ENCODE data around the gene LIAS. TPM values are rescaled to one million over a fixed set of nuclear protein-coding genes. Genes with fewer than 3 reads are reported as not detected.
"Not testable (repeated sequence)": the region's sequence is repeated elsewhere in the genome, so short reads cannot be mapped to it uniquely, and the experiment has no call there.

LIAS gene
- total RNA-seq, 2 experiments from 2014 or later, result 14.2 to 14.5 TPM

DNA sequence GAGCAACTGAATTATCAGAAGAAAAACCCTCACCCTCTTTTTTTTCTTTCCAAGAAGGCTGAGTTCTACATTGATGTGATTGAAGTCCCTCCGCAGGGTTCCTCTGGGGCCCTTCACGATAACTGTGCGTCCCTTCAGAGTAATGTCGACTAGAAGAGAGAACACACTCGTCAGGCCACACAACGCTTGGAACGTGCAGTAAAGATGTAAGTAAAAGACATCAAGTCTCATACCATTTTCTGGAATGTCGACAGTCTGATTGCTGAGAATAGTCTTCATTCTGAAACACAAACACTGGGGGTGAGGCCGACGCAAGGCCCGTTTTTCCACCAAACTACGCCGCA, 723 bp upstream of the LIAS start:
- H3K9me3 Mint-ChIP-seq, H3K27me3 Mint-ChIP-seq, DNase-seq, POLR2A ChIA-PET: not testable (repeated sequence)
- Mint-ChIP-seq H3K4me1 (peaks cover 50% of the 10 kb centered on the region), H3K27ac (peak overlapping the region; percentile 100), H3K4me3 (peak overlapping the region; percentile 98), H3K36me3 (ENCODE audit: low read depth) (peaks cover 43% of the 10 kb centered on the region)
- CTCF ChIA-PET, result interaction anchor here (0.8 to 6.5 kb wide), 2 partner anchors 11 to 483 kb away, joined by 3 to 31 read pairs; no protein-coding TSS in a partner anchor

- Mint-ChIP-seq H3K27ac (no peak overlapping the region), H3K36me3 (ENCODE audit: low read depth) (peaks cover 14% of the 10 kb centered on the region), H3K4me1 (peaks cover 23% of the 10 kb centered on the region), H3K27me3 (no peaks in the 10 kb centered on the region), H3K9me3 (no peaks in the 10 kb centered on the region), H3K4me3 (no peak overlapping the region)
- no peak for DNase-seq
- POLR2A ChIA-PET, result no interaction called here
- CTCF ChIA-PET, result interaction anchor here (1.3 kb wide), 2 partner anchors 10 to 134 kb away, joined by 3 to 4 read pairs; no protein-coding TSS in a partner anchor
These were observed 6.1 kb downstream of the LIAS start for GRCh38 chr4:39464886-39465501.

GRCh38 chr4:39466747-39467146, 7.9 kb downstream of the LIAS start:
- POLR2A ChIA-PET, result no interaction called here
- peaks cover 11% of the 10 kb centered on the region for H3K4me1 Mint-ChIP-seq
- no peaks in the 10 kb centered on the region for H3K9me3 Mint-ChIP-seq
- CTCF ChIA-PET, result interaction anchor here (0.6 kb wide), 2 partner anchors 167 to 311 kb away, joined by 3 to 6 read pairs; no protein-coding TSS in a partner anchor
- H3K36me3 Mint-ChIP-seq (ENCODE audit: low read depth), result peaks cover 19% of the 10 kb centered on the region
- no peak overlapping the region for H3K27ac Mint-ChIP-seq
- no peak overlapping the region for H3K4me3 Mint-ChIP-seq
- DNase-seq, result no peak
- no peaks in the 10 kb centered on the region for H3K27me3 Mint-ChIP-seq

- CTCF ChIA-PET, result no interaction called here
- Mint-ChIP-seq H3K27me3 (no peaks in the 10 kb centered on the region), H3K9me3 (no peaks in the 10 kb centered on the region), H3K4me1 (peaks cover 11% of the 10 kb centered on the region), H3K36me3 (ENCODE audit: low read depth) (peaks cover 19% of the 10 kb centered on the region), H3K4me3 (no peak overlapping the region), H3K27ac (no peak overlapping the region)
- POLR2A ChIA-PET, result no interaction called here
- no peak for DNase-seq
These were observed 8.6 kb downstream of the LIAS start for GRCh38 chr4:39467464-39467863.

- H3K4me1 Mint-ChIP-seq, result peaks cover 9% of the 10 kb centered on the region
- no peaks in the 10 kb centered on the region for H3K9me3 Mint-ChIP-seq
- POLR2A ChIA-PET, result interaction anchor here (0.6 kb wide), 1 partner anchor 567 kb away, joined by 3 read pairs; no protein-coding TSS in a partner anchor
- no peak overlapping the region for H3K4me3 Mint-ChIP-seq
- CTCF ChIA-PET, result interaction anchor here (0.5 to 2.5 kb wide), 12 partner anchors 9 to 850 kb away, joined by 3 to 31 read pairs (median 4); partner anchors contain the start of genes LIAS and RPL9
- H3K36me3 Mint-ChIP-seq (ENCODE audit: low read depth), result peaks cover 12% of the 10 kb centered on the region
- H3K27me3 Mint-ChIP-seq, result no peaks in the 10 kb centered on the region
- DNase-seq, result peak; percentile 25
- peak overlapping the region; percentile 65 for H3K27ac Mint-ChIP-seq
These were observed 10.7 kb downstream of the LIAS start for GRCh38 chr4:39469429-39470077.

- Mint-ChIP-seq H3K4me1 (peaks cover 7% of the 10 kb centered on the region), H3K27me3 (no peaks in the 10 kb centered on the region)
- POLR2A ChIA-PET, result interaction anchor here (0.6 kb wide), 1 partner anchor 568 kb away, joined by 3 read pairs; no protein-coding TSS in a partner anchor
These were observed 11.5 kb downstream of the LIAS start for GRCh38 chr4:39470402-39470801.

DNA sequence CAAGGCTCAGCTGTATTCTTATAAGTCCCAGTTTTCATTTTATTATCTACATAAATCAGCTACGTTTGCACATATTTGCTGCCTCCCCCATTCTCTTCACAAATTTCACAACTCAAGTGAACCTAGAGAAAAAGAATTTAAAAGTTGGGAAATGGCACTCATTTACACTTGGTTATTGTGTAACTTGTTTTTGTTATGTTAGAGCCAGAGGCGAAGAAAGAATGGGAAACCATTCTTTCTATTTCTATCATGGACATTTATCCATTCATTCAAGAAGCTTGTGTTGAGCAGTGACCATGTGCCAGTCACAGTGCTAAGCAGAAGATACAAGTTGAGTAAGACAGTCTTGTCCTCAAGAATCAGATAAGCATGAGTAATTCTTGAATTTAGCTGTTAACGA, 13.5 kb downstream of the LIAS start:
- CTCF ChIA-PET, result interaction anchor here (0.8 to 1.5 kb wide), 2 partner anchors 11 to 506 kb away, joined by 3 to 5 read pairs; partner anchors contain the start of gene PDS5A
- DNase-seq, result no peak
- Mint-ChIP-seq H3K27ac (no peak overlapping the region), H3K27me3 (no peaks in the 10 kb centered on the region), H3K36me3 (ENCODE audit: low read depth) (peaks cover 5% of the 10 kb centered on the region), H3K4me3 (no peak overlapping the region), H3K4me1 (peaks cover 7% of the 10 kb centered on the region), H3K9me3 (no peaks in the 10 kb centered on the region)
- POLR2A ChIA-PET, result no interaction called here

More at GRCh38 chr4:39470402-39470801, 11.5 kb downstream of the LIAS start:
- H3K27ac Mint-ChIP-seq, result no peak overlapping the region
- H3K9me3 Mint-ChIP-seq, result no peaks in the 10 kb centered on the region
- CTCF ChIA-PET, result interaction anchor here (1.2 to 2.5 kb wide), 2 partner anchors 12 to 18 kb away, joined by 3 to 31 read pairs; partner anchors contain the start of genes LIAS and RPL9
- no peak for DNase-seq
- peaks cover 5% of the 10 kb centered on the region for H3K36me3 Mint-ChIP-seq (ENCODE audit: low read depth)
- no peak overlapping the region for H3K4me3 Mint-ChIP-seq

DNA sequence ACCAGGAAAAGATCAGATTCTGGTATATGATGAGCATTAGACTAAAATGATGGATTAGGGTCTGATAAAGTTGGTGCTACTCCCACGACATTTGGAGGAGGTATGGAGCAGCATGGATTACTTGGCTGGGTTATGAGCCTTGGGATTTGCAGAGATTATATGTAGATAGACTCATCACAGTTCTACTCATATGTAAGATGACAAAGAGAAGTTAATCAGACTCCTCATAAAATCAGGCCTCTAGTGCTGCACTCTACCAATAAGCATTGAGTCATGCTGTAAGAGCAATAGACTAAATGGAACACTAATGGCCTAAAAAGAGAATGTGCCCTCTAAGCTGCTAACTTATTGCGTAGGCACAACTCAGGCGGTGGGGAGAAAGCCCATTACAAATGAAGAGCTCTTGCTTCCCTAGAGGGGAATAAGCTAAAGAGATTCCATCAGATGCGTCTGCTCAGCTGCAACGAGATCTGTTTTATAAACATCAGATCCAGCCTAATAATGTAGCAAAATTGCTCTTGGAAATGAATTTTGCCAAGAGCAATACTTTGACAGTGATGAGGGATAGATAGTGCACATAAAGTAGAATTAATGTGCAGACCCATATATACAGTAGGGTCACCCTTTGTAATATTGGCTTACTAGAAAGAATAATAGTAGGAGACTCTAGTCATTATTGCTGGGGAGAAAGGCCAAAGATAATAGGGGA, 17.5 kb downstream of the LIAS start:
- no peak overlapping the region for H3K27ac Mint-ChIP-seq
- CTCF ChIA-PET, result no interaction called here

GRCh38 chr4:39480251-39480650, 21.4 kb downstream of the LIAS start:
- Mint-ChIP-seq H3K9me3 (no peaks in the 10 kb centered on the region), H3K27ac (no peak overlapping the region), H3K4me3 (no peak overlapping the region), H3K36me3 (ENCODE audit: low read depth) (no peaks in the 10 kb centered on the region), H3K27me3 (no peaks in the 10 kb centered on the region), H3K4me1 (no peaks in the 10 kb centered on the region)
- DNase-seq, result no peak
- POLR2A ChIA-PET, result no interaction called here
- CTCF ChIA-PET, result no interaction called here

More for the DNA sequence above, 17.5 kb downstream of the LIAS start:
- no peaks in the 10 kb centered on the region for H3K4me1 Mint-ChIP-seq
- H3K36me3 Mint-ChIP-seq (ENCODE audit: low read depth), result no peaks in the 10 kb centered on the region
- H3K4me3 Mint-ChIP-seq, result no peak overlapping the region
- H3K27me3 Mint-ChIP-seq, result no peaks in the 10 kb centered on the region
- no peak for DNase-seq
- POLR2A ChIA-PET, result no interaction called here
- H3K9me3 Mint-ChIP-seq, result no peaks in the 10 kb centered on the region

DNA sequence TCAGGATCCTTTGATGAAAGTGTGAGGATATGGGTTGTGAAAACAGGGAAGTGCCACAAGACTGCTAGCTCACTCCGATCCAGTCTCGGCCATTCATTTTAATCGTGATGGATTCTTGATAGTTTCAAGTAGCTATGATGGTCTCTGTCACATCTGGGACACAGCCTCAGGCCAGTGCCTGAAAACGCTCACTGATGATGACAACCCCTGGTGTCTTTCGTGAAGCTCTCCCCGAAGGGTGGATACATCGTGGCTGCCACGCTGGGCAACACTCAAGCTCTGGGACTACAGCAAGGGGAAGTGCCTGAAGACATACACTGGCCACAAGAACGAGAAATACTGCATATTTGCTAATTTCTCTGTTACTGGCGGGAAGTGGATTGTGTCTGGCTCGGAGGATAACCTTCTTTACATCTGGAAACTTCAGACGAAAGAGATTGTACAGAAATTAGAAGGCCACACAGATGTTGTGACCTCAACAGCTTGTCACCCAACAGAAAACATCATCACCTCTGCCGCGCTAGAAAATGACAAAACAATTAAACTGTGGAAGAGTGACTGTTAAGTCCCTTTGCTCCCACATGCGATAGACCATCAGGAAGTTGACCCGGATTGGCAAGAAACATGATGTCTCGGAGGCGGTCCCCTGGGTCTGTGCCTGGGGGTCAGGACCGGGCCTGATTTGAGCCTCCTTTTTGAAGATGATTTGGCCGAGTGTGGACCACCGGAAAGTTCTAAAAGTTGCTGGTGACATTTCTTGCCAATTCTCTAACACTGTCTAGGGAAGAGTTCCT, 22.2 kb downstream of the LIAS start:
- ChIA-PET POLR2A (no interaction called here), CTCF (interaction anchor here (0.8 to 1.4 kb wide), 3 partner anchors 12 to 455 kb away, joined by 3 to 5 read pairs (median 3); partner anchors contain the start of genes LIAS and RPL9)
- Mint-ChIP-seq H3K4me3 (no peak overlapping the region), H3K4me1 (no peaks in the 10 kb centered on the region), H3K9me3 (no peaks in the 10 kb centered on the region), H3K27me3 (no peaks in the 10 kb centered on the region), H3K27ac (no peak overlapping the region), H3K36me3 (ENCODE audit: low read depth) (no peaks in the 10 kb centered on the region)
- DNase-seq, result no peak

DNA sequence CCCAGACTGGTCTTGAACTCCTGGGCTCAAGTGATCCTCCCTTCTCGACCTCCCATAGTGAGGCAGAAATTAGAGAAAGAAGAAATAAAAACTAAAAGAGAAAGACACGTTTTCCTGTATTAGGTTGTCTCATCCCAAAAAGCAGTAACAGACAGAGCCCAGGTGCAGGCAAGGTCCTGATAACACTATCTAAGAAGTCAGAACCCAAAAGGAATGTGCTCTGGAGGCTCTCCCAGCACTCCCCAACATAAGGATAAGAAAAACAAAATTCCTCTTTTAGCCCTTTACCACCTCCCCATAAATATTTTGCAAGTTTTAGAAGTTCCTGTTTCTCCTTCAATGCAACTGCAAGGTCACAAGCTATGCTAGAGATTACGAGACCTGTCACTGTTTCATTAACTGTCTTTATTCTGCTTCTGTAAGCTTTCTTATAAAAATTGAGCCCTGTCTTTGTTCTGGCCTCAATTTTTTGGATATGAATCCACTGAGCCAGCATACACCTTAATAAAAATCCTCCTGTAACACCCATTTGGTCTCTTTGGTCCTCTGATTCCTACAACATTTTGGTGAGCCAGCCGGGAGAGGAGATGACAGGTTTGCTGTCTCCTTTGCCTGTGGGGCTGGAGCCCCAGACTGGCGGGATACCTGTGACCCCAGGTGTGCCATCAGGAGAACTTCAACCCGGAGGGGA, 25.9 kb downstream of the LIAS start:
- Mint-ChIP-seq H3K9me3 (no peaks in the 10 kb centered on the region), H3K36me3 (ENCODE audit: low read depth) (no peaks in the 10 kb centered on the region), H3K4me1 (no peaks in the 10 kb centered on the region), H3K27ac (no peak overlapping the region), H3K4me3 (no peak overlapping the region), H3K27me3 (no peaks in the 10 kb centered on the region)
- no peak for DNase-seq
- ChIA-PET POLR2A (no interaction called here), CTCF (interaction anchor here (1.2 kb wide), 1 partner anchor 491 kb away, joined by 3 read pairs; no protein-coding TSS in a partner anchor)

DNA sequence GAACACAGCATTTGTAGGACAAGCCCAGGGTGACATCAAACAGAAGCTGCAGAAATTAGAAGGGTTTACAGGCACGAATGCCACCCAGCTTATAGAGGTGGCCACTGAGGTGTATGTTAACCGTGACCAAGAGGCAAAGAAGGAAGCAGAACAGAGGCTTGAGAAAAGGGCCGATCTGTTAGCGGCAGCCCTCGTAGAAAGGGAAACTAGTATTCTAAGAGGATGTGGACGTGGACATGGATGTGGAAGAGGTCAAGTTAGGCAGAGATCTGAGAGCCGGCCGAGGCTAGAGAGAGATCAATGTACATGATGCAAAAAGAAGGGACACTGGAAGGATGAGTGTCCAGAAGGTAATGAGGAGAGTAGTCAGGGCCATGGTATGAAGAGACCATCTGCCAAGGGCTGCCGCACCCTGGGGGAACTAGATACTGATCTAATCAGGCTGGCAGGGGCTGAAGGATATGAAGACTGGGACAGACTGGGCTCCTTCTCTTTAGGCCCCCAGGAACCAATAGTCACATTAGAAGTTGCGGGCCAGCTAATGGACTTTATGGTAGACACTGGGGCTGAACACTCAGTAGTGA, 27.5 kb downstream of the LIAS start:
- CTCF ChIA-PET, result no interaction called here
- Mint-ChIP-seq H3K4me1 (no peaks in the 10 kb centered on the region), H3K9me3 (no peaks in the 10 kb centered on the region), H3K27ac (no peak overlapping the region), H3K4me3 (no peak overlapping the region), H3K36me3 (ENCODE audit: low read depth) (no peaks in the 10 kb centered on the region), H3K27me3 (no peaks in the 10 kb centered on the region)
- DNase-seq, result no peak
- POLR2A ChIA-PET, result no interaction called here

All from activated CD4-positive, alpha-beta T cell treated with anti-CD3 and anti-CD28 coated beads, Interleukin-2, amount 10 ng/mL, durations not matched to agents 7 days and 5 days (primary cell).